Esophagus (tissue), 2 donors: Measurements from ENCODE around the gene SPATA16. TPM values are rescaled to one million over a fixed set of nuclear protein-coding genes. Genes with fewer than 3 reads are reported as not detected.

Source experiments
- H3K27ac ChIP-seq, 2 donors: one replicate each; pipeline ENCODE4 v1.5.1; 2013; ENCODE audit warnings: low read depth in 2 of 2, mild to moderate bottlenecking in 2 of 2, inconsistent platforms in 1 of 2, low read length in 1 of 2, moderate library complexity in 1 of 2
- H3K27me3 ChIP-seq, 2 donors: one replicate each; pipeline ENCODE4 v1.6.1; 2013; ENCODE audit warnings: low read length in 2 of 2, control low read depth in 1 of 2, mild to moderate bottlenecking in 1 of 2; ENCODE audit not compliant: insufficient read depth in 2 of 2, control insufficient read depth in 1 of 2
- H3K36me3 ChIP-seq, 2 donors: one replicate each; pipeline ENCODE4 v1.6.1; 2013; ENCODE audit warnings: low read length in 1 of 2; ENCODE audit not compliant: control insufficient read depth in 2 of 2, insufficient read depth in 2 of 2
- H3K4me1 ChIP-seq, 2 donors: one replicate each; pipeline ENCODE4 v1.6.1; 2013; ENCODE audit warnings: low read length in 1 of 2; ENCODE audit not compliant: control insufficient read depth in 2 of 2, insufficient read depth in 2 of 2
- H3K4me3 ChIP-seq, 2 donors: one replicate each; pipeline ENCODE4 v1.5.1; 2013; ENCODE audit warnings: low read length in 2 of 2, mild to moderate bottlenecking in 2 of 2, low read depth in 1 of 2, moderate library complexity in 1 of 2
- H3K9me3 ChIP-seq, 2 donors: one replicate each; pipeline ENCODE4 v1.6.1; 2013; ENCODE audit warnings: mild to moderate bottlenecking in 2 of 2, low read depth in 1 of 2, low read length in 1 of 2, moderate library complexity in 1 of 2; ENCODE audit not compliant: control insufficient read depth in 2 of 2, insufficient read depth in 1 of 2
- WGBS, 2 donors: extraction: QIAGEN DNeasy Blood & Tissue Kit; methylation state at CpG; one replicate each; pipeline ENCODE4 v1.1.7; 2013; 5-methylcytosine and 5-hydroxymethylcytosine counted together
- polyA plus RNA-seq, 2 donors: library from polyadenylated mRNA; stranded (reverse); fragments of 200-250 nt; gene quantifications; one replicate each; pipeline ENCODE4 v1.2.3, GENCODE V29; 2013
- donor health status: healthy with polysubstance abuse.
- donor health status: Bipolar disorder and iron deficiency.

Gene SPATA16
- polyA plus RNA-seq, 2 donors, result not detected

DNA sequence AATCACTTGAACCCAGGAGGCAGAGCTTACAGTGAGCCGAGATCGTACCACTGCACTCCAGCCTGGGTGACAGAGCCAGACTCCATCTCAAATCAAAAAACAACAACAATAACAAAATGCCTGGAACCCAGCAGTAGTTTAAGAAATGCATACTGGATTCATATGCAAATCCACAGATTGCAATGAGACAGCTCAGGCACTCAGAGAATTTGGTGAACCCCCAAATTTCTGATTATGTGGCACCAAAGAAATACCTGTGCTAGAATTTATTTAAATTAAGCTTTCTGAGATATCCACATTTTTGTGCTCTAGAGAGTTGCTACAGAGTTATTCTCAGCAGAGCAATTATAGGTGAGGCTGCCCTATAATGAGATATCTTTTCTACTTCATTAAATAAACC, 29.7 kb downstream of the SPATA16 start:
- H3K4me3 ChIP-seq, result no peak overlapping the region
- H3K9me3 ChIP-seq, result no peaks in the 10 kb centered on the region
- H3K27me3 ChIP-seq, result no peaks in the 10 kb centered on the region
- WGBS, 2 donors, result 89 to 95% methylated on average over 2 of the region's 2 CpGs
- H3K27ac ChIP-seq, result no peak overlapping the region
- H3K36me3 ChIP-seq, result no peaks in the 10 kb centered on the region
- no peaks in the 10 kb centered on the region for H3K4me1 ChIP-seq

DNA sequence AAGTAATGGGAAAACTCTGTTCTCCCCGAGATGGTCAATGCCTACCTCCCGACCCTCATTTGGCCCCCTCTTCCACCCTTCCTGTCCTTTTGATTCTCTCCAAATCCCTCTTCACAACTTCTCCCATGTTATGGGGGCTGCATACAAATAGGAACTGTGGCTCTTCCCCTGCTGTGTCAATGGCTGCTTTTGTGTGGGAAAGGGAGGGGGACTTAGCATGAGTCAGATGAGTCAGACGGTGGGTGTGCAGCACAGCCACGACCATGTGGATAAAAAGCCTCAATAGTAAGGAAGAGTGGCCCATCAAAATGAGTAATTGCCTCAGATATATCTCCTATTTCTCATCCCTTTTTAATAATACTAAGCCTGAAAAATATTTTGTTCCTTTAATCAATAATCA, 31.9 kb downstream of the SPATA16 start:
- Histone ChIP-seq H3K36me3 (no peaks in the 10 kb centered on the region), H3K9me3 (no peaks in the 10 kb centered on the region), H3K27ac (no peak overlapping the region), H3K4me3 (no peak overlapping the region), H3K4me1 (no peaks in the 10 kb centered on the region), H3K27me3 (no peaks in the 10 kb centered on the region)
- WGBS, 2 donors, result 58% methylated on average over 4 of the region's 4 CpGs

DNA sequence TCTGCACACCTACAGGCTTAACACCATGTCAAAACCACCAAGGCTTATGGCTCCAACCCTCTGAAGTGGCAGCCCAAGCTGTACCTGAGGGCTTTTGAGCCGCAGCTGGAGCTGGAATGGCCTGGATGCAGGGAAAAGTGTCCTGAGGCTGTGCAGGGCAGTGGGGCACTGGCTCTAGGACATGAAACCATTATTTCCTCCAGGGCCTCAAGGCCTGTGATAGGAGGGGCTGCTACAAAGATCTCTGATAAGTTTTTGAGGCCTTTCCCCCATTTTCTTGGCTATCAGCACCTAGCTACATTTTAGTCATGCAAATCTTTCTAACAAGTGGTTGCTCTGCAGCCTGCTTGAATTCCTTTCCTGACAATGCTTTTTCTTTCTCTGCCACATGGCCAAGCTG, 37.6 kb downstream of the SPATA16 start:
- 62 to 72% methylated on average over 1 of the region's 1 CpG for WGBS, 2 donors
- H3K4me1 ChIP-seq, result no peaks in the 10 kb centered on the region
- no peaks in the 10 kb centered on the region for H3K27me3 ChIP-seq
- no peak overlapping the region for H3K4me3 ChIP-seq
- peaks cover 0 to 3% of the 10 kb centered on the region in 2 donors for H3K9me3 ChIP-seq
- no peak overlapping the region for H3K27ac ChIP-seq
- no peaks in the 10 kb centered on the region for H3K36me3 ChIP-seq

DNA sequence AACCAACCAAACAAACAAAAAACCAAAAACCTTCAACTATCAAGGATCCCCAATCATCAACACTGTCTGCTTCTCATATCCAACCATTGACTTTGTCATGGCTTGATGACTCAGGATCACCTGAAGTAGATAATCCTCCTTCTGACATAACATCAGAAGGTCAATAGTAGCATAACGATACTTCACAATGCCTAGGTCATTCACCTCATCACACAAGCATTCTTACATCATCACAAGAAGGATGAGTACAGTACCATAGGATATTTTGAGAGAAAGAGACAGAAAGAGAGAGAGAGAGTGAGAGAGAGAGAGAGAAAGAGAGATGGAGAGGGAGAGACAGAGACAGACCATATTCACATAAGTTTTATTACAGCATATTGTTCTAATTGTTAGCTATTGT, 42.1 kb downstream of the SPATA16 start:
- Histone ChIP-seq H3K27ac (no peak overlapping the region), H3K36me3 (no peaks in the 10 kb centered on the region), H3K27me3 (no peaks in the 10 kb centered on the region), H3K4me3 (no peak overlapping the region), H3K9me3 (peaks cover 0 to 3% of the 10 kb centered on the region in 2 donors), H3K4me1 (no peaks in the 10 kb centered on the region)
- WGBS, 2 donors, result 78 to 82% methylated on average over 1 of the region's 1 CpG

DNA sequence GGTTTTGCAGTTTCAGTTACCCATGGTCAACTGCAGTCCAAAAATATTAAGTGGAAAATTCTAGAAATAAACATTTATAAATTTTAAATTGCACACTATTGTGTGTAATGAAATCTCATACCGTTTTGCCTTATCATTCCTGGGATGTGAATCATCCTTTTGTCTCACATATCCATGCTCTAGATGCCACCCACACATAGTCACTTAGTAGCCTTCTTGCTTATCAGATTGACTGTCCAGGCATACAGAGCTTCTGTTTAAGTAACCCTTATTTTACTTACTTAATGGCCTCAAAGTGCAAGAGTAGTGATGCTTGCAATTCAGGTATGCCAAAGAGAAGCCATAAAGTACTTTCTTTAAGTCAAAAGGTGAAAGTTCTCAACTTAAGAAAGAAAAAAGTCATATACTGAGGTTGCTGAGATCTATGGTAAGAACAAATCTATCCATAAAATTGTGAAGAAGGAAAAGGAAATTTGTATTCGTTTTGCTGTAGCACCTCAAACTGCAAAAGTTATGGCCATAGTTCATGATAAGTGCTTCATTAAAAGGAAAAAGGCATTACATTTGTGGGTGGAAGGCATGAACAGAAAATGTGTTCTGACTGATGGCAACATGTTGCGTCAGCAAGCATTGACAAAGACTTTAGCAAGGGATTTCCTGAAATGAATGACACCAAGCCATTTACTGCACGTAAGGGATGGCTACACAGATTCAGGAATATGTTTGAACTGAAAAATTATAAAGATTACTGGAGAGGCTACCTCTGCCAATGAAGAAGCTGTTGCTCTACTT, 43.8 kb downstream of the SPATA16 start:
- H3K4me3 ChIP-seq, result no peak overlapping the region
- no peaks in the 10 kb centered on the region for H3K9me3 ChIP-seq
- no peak overlapping the region for H3K27ac ChIP-seq
- 66% methylated on average over 4 of the region's 4 CpGs for WGBS, 2 donors
- no peaks in the 10 kb centered on the region for H3K27me3 ChIP-seq
- H3K4me1 ChIP-seq, result no peaks in the 10 kb centered on the region
- no peaks in the 10 kb centered on the region for H3K36me3 ChIP-seq

DNA sequence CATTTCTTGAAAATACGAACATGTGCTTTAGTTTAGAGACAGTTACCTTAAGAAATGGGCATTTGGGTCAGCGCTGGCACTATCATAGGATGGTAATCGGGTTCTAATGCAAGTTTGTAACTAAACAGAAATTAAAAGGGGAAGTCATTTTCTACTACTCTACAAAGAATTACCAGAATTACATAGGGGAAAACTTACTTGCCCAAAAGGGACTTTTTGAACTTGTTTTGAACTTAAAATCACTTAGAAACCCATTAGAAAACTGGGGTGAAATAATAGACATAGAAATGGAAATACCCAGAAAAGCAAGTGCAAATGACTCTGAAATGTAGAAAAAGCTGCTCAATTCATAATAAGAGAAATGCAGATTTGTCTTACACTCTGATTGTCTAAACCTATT, 44.9 kb downstream of the SPATA16 start:
- Histone ChIP-seq H3K9me3 (no peaks in the 10 kb centered on the region), H3K27ac (no peak overlapping the region), H3K4me1 (no peaks in the 10 kb centered on the region), H3K4me3 (no peak overlapping the region), H3K36me3 (no peaks in the 10 kb centered on the region), H3K27me3 (no peaks in the 10 kb centered on the region)
- WGBS, 2 donors, result 84 to 92% methylated on average over 3 of the region's 3 CpGs

DNA sequence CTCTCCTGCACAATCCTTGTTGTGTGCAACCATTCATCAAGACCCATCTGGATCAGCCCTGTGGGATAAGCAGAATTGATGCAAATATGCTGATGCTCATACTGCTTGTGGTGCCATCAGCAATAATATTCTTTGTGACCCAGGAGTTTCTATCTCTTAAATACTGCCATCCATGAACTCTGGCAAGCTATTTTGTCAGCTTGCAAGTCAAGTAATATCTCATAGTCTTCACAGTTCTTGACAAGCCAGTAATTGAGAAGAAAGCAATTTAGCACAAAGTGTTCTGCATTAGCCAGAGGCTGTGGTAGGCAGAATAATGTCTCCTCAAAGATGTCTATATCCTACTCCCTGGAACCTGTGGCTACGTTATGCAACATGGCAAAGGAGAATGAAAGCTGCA, 49.0 kb downstream of the SPATA16 start:
- Histone ChIP-seq H3K27ac (no peak overlapping the region), H3K4me3 (no peak overlapping the region), H3K4me1 (no peaks in the 10 kb centered on the region), H3K27me3 (no peaks in the 10 kb centered on the region), H3K9me3 (no peaks in the 10 kb centered on the region), H3K36me3 (no peaks in the 10 kb centered on the region)
- WGBS, 2 donors, result 74 to 77% methylated on average over 1 of the region's 1 CpG

DNA sequence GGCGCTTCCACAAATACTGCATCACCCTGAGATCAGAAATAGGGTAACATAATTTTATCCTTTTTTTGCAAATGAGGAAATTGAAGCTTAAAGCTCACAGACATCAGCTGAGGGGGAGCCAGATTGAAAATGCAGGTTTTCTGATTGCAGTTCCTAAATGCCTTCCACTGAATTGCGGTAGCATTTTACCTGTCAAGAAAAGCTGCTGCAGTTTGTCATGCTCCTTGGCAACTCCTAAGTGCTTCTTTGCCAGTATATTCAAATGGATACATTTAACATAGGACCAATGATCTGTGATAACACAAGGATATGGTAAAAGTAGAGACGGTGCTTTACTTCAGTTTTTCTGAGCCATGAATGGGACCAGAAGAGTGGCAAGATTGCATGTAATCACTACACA, 50.5 kb downstream of the SPATA16 start:
- no peaks in the 10 kb centered on the region for H3K4me1 ChIP-seq
- H3K27me3 ChIP-seq, result no peaks in the 10 kb centered on the region
- no peaks in the 10 kb centered on the region for H3K36me3 ChIP-seq
- H3K4me3 ChIP-seq, result no peak overlapping the region
- H3K9me3 ChIP-seq, result no peaks in the 10 kb centered on the region
- WGBS, 2 donors, result 90 to 91% methylated on average over 3 of the region's 3 CpGs
- no peak overlapping the region for H3K27ac ChIP-seq

DNA sequence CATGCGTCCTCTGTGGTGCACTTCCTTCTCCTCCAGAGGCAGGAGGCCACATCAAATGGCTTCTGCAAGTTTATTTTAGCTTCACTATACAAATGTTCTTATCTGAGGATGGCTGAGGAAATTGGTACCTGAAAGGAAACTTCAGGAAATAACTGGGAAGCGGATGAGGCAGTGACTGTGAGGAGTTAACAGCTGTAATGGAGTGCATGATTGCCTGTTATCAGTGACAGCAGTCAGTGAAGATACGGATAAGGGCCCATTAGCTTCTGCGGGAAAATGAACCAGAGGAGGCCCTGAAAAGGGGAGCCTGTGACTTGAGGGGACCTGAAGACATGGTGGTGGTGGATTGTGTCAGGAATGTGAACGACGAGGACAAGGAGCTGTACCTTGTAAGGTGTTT, 51.8 kb downstream of the SPATA16 start:
- Histone ChIP-seq H3K9me3 (no peaks in the 10 kb centered on the region), H3K4me1 (no peaks in the 10 kb centered on the region), H3K27me3 (no peaks in the 10 kb centered on the region), H3K27ac (no peak overlapping the region), H3K36me3 (no peaks in the 10 kb centered on the region), H3K4me3 (no peak overlapping the region)
- 68 to 71% methylated on average over 6 of the region's 6 CpGs for WGBS, 2 donors

DNA sequence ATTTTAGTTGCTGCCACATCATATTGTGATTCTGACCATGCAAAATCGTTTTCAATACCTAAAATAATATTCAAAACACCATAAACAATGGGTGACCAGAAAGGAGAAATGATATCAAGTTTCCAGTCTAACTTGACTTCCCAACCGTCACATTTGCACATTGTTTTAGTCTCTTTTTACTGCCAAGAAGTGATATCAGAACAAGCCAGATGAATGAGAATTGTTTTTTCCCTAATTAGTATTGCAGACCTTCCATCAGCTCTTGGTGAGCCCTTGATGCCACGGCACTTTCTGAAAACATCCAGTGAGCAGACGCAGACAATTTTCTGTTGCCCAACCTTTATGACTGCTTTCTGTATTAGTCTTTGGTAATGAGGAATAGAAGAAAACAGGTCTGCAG, 62.5 kb downstream of the SPATA16 start:
- peaks cover 0 to 3% of the 10 kb centered on the region in 2 donors for H3K9me3 ChIP-seq
- H3K27ac ChIP-seq, result no peak overlapping the region
- H3K36me3 ChIP-seq, result no peaks in the 10 kb centered on the region
- no peaks in the 10 kb centered on the region for H3K4me1 ChIP-seq
- no peaks in the 10 kb centered on the region for H3K27me3 ChIP-seq
- H3K4me3 ChIP-seq, result no peak overlapping the region
- WGBS, 2 donors, result 64 to 65% methylated on average over 4 of the region's 4 CpGs
